ENCODE measurements around the gene SLC38A9. TPM values are rescaled to one million over a fixed set of nuclear protein-coding genes. Genes with fewer than 3 reads are reported as not detected.

SLC38A9 gene
- total and polyA plus RNA-seq, 2 of the 8 experiments (the other 6 are each of a cell fraction or from before 2014, with no cell fraction given): 29.2 to 43.7 TPM

GRCh38 chr5:55682071-55682470 is 30.1 kb downstream of the SLC38A9 start:
- WGBS, 2 experiments (ENCODE audit: extremely low coverage in 1 of 2, insufficient coverage in 1 of 2, insufficient read length in 1 of 2, insufficient replicate concordance in 2 of 2, low coverage in 1 of 2, low lambda C conversion rate in 2 of 2, missing lambda C conversion rate in 1 of 2): 73% methylated on average over 1 of the region's 1 CpG; no CpG with 5 or more reads in 1 of the 2 experiments
- POLR2A ChIA-PET (ENCODE audit: partially characterized antibody): no interaction called here
- CTCF ChIA-PET (ENCODE audit: partially characterized antibody): no interaction called here

More at GRCh38 chr5:55682071-55682470, 30.1 kb downstream of the SLC38A9 start:
- no peak overlapping the region for H3K56ac ChIP-seq (replicated peaks; ENCODE audit: insufficient read length, low read depth, low read length)
- no peak overlapping the region for H4K91ac ChIP-seq (replicated peaks; ENCODE audit: insufficient read length, low read length)
- H2BK120ac ChIP-seq (replicated peaks; ENCODE audit: low read depth, low read length): no peak overlapping the region
- H3K9ac ChIP-seq (replicated peaks in 1 of 4; ENCODE audit: extremely low read depth in 1 of 4, low read depth in 3 of 4, low read length in 3 of 4): no peak overlapping the region
- H2BK20ac ChIP-seq (ENCODE audit: low read length): no peak overlapping the region
- no peaks in the 10 kb centered on the region for H3K79me2 ChIP-seq (ENCODE audit: control insufficient read depth in 1 of 2, insufficient read depth in 2 of 2, low read length in 2 of 2)
- no peak overlapping the region for H2AK5ac ChIP-seq (ENCODE audit: low read depth, low read length)
- no peak overlapping the region for H4K5ac ChIP-seq (ENCODE audit: insufficient read length, low read depth, low read length)
- peaks cover 0 to 2% (median 0%) of the 10 kb centered on the region in 4 experiments; a peak in 1 of 8 replicates for H3K36me3 ChIP-seq (ENCODE audit: control insufficient read depth in 2 of 4, insufficient read depth in 4 of 4, low read length in 3 of 4)
- FAIRE-seq (no peak), DNase-seq (ENCODE audit: low read depth in 1 of 2, low spot score in 2 of 2) (no peak)
- no peak overlapping the region for H4K8ac ChIP-seq (ENCODE audit: extremely low read depth, insufficient read depth, low read length)
- no peak overlapping the region for H2BK5ac ChIP-seq (ENCODE audit: low read depth, low read length)
- H3K14ac ChIP-seq (ENCODE audit: insufficient read length): no peak overlapping the region
- no peak overlapping the region for H3K23ac ChIP-seq (ENCODE audit: insufficient read length)
- no peak overlapping the region for H2AFZ ChIP-seq (ENCODE audit: low read length)
- TF ChIP-seq EZH2 (IDR thresholded peaks at IDR 0.05; ENCODE audit: low read depth, low read length, severe bottlenecking) (no peak), SIRT6 (IDR thresholded peaks at IDR 0.05; ENCODE audit: low read length) (no peak), SUZ12 (IDR thresholded peaks at IDR 0.05; ENCODE audit: low read length) (no peak), JUN (IDR thresholded peaks at IDR 0.05; ENCODE audit: low read depth, low read length) (no peak), KDM5A (IDR thresholded peaks at IDR 0.05; ENCODE audit: low read length) (no peak), TCF12 (IDR thresholded peaks at IDR 0.05; ENCODE audit: low read depth, low read length) (no peak), ATF2 (IDR thresholded peaks at IDR 0.05; ENCODE audit: low read length) (no peak)
- H3K9me3 ChIP-seq (ENCODE audit: insufficient read depth in 2 of 2, low read depth in 1 of 2, low read length in 1 of 2): no peaks in the 10 kb centered on the region
- no peaks in the 10 kb centered on the region; the same call in 1 of the 2 replicates for H3K79me1 ChIP-seq (ENCODE audit: low read depth, low read length)
- no peak overlapping the region for H3K4ac ChIP-seq (replicated peaks; ENCODE audit: insufficient read length, low read depth, low read length)
- no peak overlapping the region for H2BK15ac ChIP-seq (ENCODE audit: low read length)
- no peaks in the 10 kb centered on the region for H3K27me3 ChIP-seq (replicated peaks in 1 of 4; ENCODE audit: control insufficient read depth in 3 of 4, extremely low read depth in 1 of 4, insufficient read depth in 3 of 4, low read length in 3 of 4)
- no peaks in the 10 kb centered on the region for H4K20me1 ChIP-seq (replicated peaks in 1 of 2; ENCODE audit: control insufficient read depth in 1 of 2, insufficient read depth in 2 of 2, low read length in 2 of 2)
- H3K23me2 ChIP-seq (ENCODE audit: low read depth, low read length): no peaks in the 10 kb centered on the region
- H3K4me1 ChIP-seq (replicated peaks in 1 of 4; ENCODE audit: control insufficient read depth in 3 of 4, insufficient read depth in 4 of 4, low read length in 3 of 4): no peaks in the 10 kb centered on the region
- no peak overlapping the region for H3K27ac ChIP-seq (ENCODE audit: low read depth, low read length)
- H3K18ac ChIP-seq (ENCODE audit: extremely low read depth, low read length): no peak overlapping the region
- H3K4me2 ChIP-seq (ENCODE audit: insufficient read depth in 1 of 2, low read depth in 2 of 2, low read length in 2 of 2): no peak overlapping the region
- H2BK12ac ChIP-seq (ENCODE audit: low read depth, low read length): no peak overlapping the region
- no peak overlapping the region for H3K4me3 ChIP-seq (ENCODE audit: extremely low read depth in 1 of 4, insufficient read depth in 2 of 4, low read depth in 3 of 4, low read length in 4 of 4)

Measured in H1 (cell line).